Smooth muscle cell (in vitro differentiated cells): Measurements from ENCODE around the gene SLC25A22. TPM values are rescaled to one million over a fixed set of nuclear protein-coding genes. Genes with fewer than 3 reads are reported as not detected.

Experiments
- DNase-seq: peaks from one replicate; lab custom pipeline; 2025; ENCODE audit not compliant: unreplicated experiment; lab: John Stamatoyannopoulos, UW
- H2AFZ ChIP-seq: fragments of 200-600 bp; sonication (generic); 2 replicates; pipeline ENCODE4 v1.6.0; 2016; ENCODE audit warnings: antibody characterized with exemption, low read depth, mild to moderate bottlenecking
- H3F3A ChIP-seq: fragments of 200-600 bp; sonication (generic); 2 replicates; pipeline ENCODE4 v1.6.0; 2017; ENCODE audit warnings: antibody characterized with exemption, low read depth
- H3K27ac ChIP-seq: fragments of 200-600 bp; sonication (generic); 2 replicates; pipeline ENCODE4 v1.5.1; 2016; ENCODE audit warnings: low read depth, mild to moderate bottlenecking
- H3K27me3 ChIP-seq: fragments of 200-600 bp; sonication (generic); 2 replicates; pipeline ENCODE4 v1.6.1; 2016; ENCODE audit warnings: low read depth, mild to moderate bottlenecking
- H3K36me3 ChIP-seq: fragments of 200-600 bp; sonication (generic); 2 replicates; pipeline ENCODE4 v1.5.1; 2016; ENCODE audit warnings: low read depth
- H3K4me1 ChIP-seq: fragments of 200-600 bp; sonication (generic); 2 replicates; pipeline ENCODE4 v1.5.1; 2016; ENCODE audit warnings: low read depth
- H3K4me2 ChIP-seq: fragments of 200-600 bp; sonication (generic); 2 replicates; pipeline ENCODE4 v1.6.0; 2016; ENCODE audit warnings: mild to moderate bottlenecking
- H3K4me3 ChIP-seq: fragments of 200-600 bp; sonication (generic); 2 replicates; pipeline ENCODE4 v1.5.1; 2016; ENCODE audit warnings: mild to moderate bottlenecking
- H3K79me2 ChIP-seq: fragments of 200-600 bp; sonication (generic); 2 replicates; pipeline ENCODE4 v1.6.0; 2016; ENCODE audit warnings: low read depth, mild to moderate bottlenecking
- H3K9ac ChIP-seq: fragments of 200-600 bp; sonication (generic); 2 replicates; pipeline ENCODE4 v1.6.0; 2016; ENCODE audit warnings: low read depth
- H3K9me3 ChIP-seq: fragments of 200-600 bp; sonication (generic); replicated peaks from 2 replicates; pipeline ENCODE4 v1.5.1; 2016; ENCODE audit warnings: low read depth
- H4K20me1 ChIP-seq: fragments of 200-600 bp; sonication (generic); 2 replicates; pipeline ENCODE4 v1.6.0; 2016; ENCODE audit warnings: low read depth
- WGBS: methylation state at CpG from one replicate; pipeline ENCODE4 v1.1.7; 2016; ENCODE audit warnings: low lambda C conversion rate; 5-methylcytosine and 5-hydroxymethylcytosine counted together
- polyA plus RNA-seq: library from polyadenylated mRNA; unstranded; fragments of >200 nt; fragmentation: Nextera tagmentation; extraction: Ambion mirVana; gene quantifications from 2 replicates; pipeline ENCODE4 v1.2.1, GENCODE V29; 2016
- total RNA-seq: library from RNA; depleted of rRNA; stranded (reverse); fragments of >200 nt; gene quantifications from 2 replicates; pipeline ENCODE4 v1.2.3, GENCODE V29; 2014
- TF ChIP-seq, protein P1 (sequence below): fragments of 200-600 bp; sonication (generic); IDR thresholded peaks from 2 replicates; pipeline ENCODE4 v1.5.1; 2017; ENCODE audit warnings: borderline replicate concordance, mild to moderate bottlenecking, antibody characterized with exemption; ENCODE audit not compliant: insufficient read depth, poor library complexity, severe bottlenecking

SLC25A22 gene
- total and polyA plus RNA-seq, 2 experiments from 2014 or later, result 6.9 to 25.2 TPM

DNA sequence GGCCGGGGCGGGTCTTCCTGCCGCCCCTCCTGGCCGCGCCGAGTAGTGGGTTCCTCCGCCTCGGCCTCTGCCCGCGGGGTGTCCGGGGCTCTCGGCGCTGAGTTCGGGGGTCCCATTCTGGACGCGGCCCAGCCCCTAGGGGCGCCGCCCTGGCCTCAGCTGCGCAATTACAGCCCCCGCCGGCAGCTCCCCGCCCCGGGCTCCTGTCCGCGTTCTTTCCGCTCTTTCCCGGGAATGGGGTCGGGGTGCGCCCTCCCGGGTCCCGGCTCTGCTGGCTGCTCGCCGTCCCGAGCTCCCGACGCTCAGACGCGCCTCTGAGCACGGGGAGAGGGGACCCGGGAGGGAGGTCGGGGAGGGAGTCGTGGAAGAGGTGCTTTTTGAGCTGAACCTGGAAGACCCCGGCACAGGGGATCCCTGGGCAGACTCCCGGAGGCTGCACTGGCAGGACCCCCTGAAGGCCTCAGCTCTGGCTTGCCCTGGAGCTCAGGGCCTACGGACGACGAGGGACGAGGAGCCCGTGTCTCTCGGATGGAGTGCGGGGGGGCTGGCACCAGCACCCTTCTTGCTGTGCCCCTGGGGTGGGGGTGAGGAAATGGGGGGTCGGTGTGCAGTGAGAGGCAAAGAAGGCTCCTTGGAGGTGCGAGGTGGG lies 45.1 kb upstream of the SLC25A22 start:
- Histone ChIP-seq H3K79me2 (peaks cover 21% of the 10 kb centered on the region), H4K20me1 (peaks cover 76% of the 10 kb centered on the region), H3K9ac (peak overlapping the region; percentile 100), H3K36me3 (no peaks in the 10 kb centered on the region), H3F3A (peaks cover 12% of the 10 kb centered on the region), H2AFZ (no peak overlapping the region), H3K4me3 (peak overlapping the region; percentile 96), H3K4me2 (peak overlapping the region; percentile 96), H3K27ac (peak overlapping the region; percentile 66), H3K9me3 (no peaks in the 10 kb centered on the region), H3K4me1 (peaks cover 26% of the 10 kb centered on the region), H3K27me3 (no peaks in the 10 kb centered on the region)
- 2% methylated on average over 24 of the region's 53 CpGs for WGBS
- DNase-seq, result no peak
- TF ChIP-seq, protein P1, sequence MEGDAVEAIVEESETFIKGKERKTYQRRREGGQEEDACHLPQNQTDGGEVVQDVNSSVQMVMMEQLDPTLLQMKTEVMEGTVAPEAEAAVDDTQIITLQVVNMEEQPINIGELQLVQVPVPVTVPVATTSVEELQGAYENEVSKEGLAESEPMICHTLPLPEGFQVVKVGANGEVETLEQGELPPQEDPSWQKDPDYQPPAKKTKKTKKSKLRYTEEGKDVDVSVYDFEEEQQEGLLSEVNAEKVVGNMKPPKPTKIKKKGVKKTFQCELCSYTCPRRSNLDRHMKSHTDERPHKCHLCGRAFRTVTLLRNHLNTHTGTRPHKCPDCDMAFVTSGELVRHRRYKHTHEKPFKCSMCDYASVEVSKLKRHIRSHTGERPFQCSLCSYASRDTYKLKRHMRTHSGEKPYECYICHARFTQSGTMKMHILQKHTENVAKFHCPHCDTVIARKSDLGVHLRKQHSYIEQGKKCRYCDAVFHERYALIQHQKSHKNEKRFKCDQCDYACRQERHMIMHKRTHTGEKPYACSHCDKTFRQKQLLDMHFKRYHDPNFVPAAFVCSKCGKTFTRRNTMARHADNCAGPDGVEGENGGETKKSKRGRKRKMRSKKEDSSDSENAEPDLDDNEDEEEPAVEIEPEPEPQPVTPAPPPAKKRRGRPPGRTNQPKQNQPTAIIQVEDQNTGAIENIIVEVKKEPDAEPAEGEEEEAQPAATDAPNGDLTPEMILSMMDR, result no peak

DNA sequence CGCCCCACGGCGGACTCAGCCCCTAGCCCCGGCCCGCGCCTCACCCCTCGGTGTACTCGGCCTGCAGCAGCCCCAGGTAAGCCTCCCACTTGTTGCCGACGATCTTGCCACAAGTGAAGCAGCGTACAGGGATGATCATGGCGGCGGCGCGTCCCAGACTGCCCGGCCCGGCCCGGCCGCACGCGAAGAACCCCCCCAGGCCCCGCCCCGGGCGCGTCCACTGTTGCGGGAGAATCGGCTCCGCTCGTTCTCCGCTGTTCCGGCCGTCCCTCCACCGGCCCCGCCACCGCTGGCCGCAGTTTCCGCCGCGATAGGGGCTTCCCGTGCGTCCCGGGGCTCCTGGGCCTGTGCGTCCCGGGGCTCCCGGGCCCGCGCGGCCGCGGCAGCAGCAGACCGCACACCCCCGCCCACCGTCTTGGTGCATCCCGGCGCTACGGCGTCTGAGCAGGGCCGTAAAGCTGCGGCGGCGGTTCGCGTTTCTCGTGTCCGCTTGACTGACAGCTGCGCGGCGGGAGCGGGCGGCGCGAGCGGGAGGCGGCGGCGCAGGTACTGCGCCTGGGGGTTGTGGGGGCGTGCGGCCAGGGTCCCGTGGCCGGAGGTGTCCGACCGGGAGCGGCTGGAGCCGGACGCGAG lies 44.4 kb upstream of the SLC25A22 start, which contains the start of the genes POLR2L and TSPAN4:
POLR2L (minus strand) TSS at position 160 of the 633 bp plus-strand sequence; CDS start at position 139, 21 bp downstream.
TSPAN4 (plus strand) TSS at position 483 of the 633 bp plus-strand sequence. CDS start 7,453 bp downstream, outside the sequence.
- DNase-seq, result peak; percentile 87
- Histone ChIP-seq H3K27ac (peak within 1 kb of the TSS; percentile 94), H2AFZ (no peak within 1 kb of the TSS), H3K27me3 (no peaks in the 10 kb centered on the region), H3K36me3 (no peaks in the 10 kb centered on the region), H3K9me3 (no peaks in the 10 kb centered on the region), H4K20me1 (peaks cover 75% of the 10 kb centered on the region), H3K4me2 (peak within 1 kb of the TSS; percentile 96), H3K79me2 (peaks cover 21% of the 10 kb centered on the region), H3F3A (peaks cover 16% of the 10 kb centered on the region), H3K4me3 (peak within 1 kb of the TSS; percentile 96), H3K4me1 (peaks cover 26% of the 10 kb centered on the region), H3K9ac (peak within 1 kb of the TSS; percentile 100)
- WGBS, result under 1% methylated on average over 79 of the region's 87 CpGs
- TF ChIP-seq, protein P1, result no peak

DNA sequence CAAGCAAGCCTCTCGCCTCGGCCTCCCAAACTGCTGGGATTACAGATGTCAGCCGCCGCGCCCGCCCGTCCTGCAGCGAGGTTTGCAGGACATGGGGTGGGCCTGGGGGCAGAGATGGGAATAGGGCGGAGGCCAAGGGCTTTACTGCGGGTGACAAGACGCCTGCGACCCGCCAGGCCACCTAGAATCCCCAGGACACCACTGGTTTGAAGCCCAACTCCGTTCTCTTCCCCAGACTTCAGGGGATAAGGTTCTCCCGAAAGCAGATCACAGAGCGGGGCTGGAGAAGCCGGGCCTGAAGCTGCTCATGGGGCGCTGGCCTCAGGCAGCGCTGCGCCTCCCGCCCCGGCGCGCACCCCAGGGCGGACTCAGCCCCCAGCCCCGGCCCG lies 43.9 kb upstream of the SLC25A22 start:
- H3K27me3 ChIP-seq, result no peaks in the 10 kb centered on the region
- H2AFZ ChIP-seq, result no peak overlapping the region
- peak overlapping the region; percentile 94 for H3K27ac ChIP-seq
- peak overlapping the region; percentile 96 for H3K4me3 ChIP-seq
- H3K4me2 ChIP-seq, result peak overlapping the region; percentile 96
- H3F3A ChIP-seq, result peaks cover 20% of the 10 kb centered on the region
- H4K20me1 ChIP-seq, result peaks cover 75% of the 10 kb centered on the region
- peaks cover 21% of the 10 kb centered on the region for H3K79me2 ChIP-seq
- H3K36me3 ChIP-seq, result no peaks in the 10 kb centered on the region
- H3K9me3 ChIP-seq, result no peaks in the 10 kb centered on the region
- TF ChIP-seq, protein P1, result no peak
- WGBS, result under 1% methylated on average over 26 of the region's 27 CpGs
- H3K4me1 ChIP-seq, result peaks cover 26% of the 10 kb centered on the region
- H3K9ac ChIP-seq, result peak overlapping the region; percentile 100
- DNase-seq, result no peak
